Fibroblast of the aortic adventitia (primary cell): ENCODE results near the gene CCDC12. TPM values are rescaled to one million over a fixed set of nuclear protein-coding genes. Genes with fewer than 3 reads are reported as not detected.

Source experiments
- DNase-seq: peaks from one replicate; pipeline ENCODE4 v3.0.0-alpha.2; 2010; ENCODE audit warnings: low read depth
- H3K4me3 ChIP-seq: 2 replicates; pipeline ENCODE4 v1.5.1; 2011; ENCODE audit warnings: low read depth, mild to moderate bottlenecking, control low read depth, low read length, moderate library complexity
- total RNA-seq: library from RNA; depleted of rRNA; stranded (reverse); fragments of >200 nt; gene quantifications from 2 replicates; pipeline ENCODE4 v1.2.3, GENCODE V29; 2012; ENCODE audit warnings: low replicate concordance
- TF ChIP-seq, protein P1 (sequence below): IDR thresholded peaks from 2 replicates; pipeline ENCODE4 v1.5.1; 2011; ENCODE audit warnings: mild to moderate bottlenecking, low read length, control low read depth, inconsistent platforms; ENCODE audit not compliant: insufficient read depth

CCDC12 gene
- total RNA-seq, 1 donor, result 21.6 TPM

DNA sequence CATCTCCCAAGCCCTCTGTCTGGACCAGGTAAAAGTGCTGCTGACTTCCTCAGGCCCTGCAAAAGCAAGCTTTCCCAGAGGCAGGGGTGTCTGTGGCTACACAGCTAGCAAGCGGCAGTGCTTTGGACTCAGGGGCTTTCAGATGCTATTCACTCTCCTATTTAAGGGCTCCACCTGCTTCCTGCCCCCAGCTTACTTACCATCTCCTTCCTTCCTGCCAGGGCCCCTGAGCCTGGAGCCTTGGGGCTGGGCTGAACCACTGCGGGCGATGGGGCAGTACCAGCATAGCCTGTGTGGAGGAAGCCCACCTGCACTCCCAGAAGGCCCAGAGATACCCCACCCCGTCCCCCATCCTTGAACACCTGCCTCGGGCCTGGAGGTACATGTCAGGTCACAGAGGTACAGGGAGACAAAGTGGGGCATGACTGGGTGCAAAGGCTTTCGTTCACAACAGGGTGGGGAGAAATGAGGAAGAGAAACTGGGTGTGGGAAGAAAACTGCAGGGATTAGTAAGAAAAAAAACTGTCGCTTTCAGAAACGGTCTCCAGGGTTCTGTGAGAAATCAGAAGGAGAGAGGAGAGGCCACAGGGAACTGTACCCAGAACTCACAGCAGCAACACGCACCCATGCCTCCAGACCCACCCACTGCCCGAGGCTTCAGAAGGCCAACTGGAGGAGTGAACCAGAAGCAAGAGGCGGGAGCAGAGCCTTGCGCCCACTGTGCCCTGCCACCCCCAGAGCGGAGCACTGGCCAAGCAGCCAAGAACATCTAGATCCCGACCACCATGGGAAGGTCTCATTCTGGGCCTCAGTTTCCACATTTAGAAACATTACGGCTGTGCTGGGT is 49.5 kb downstream of the CCDC12 start:
- TF ChIP-seq, protein P1, sequence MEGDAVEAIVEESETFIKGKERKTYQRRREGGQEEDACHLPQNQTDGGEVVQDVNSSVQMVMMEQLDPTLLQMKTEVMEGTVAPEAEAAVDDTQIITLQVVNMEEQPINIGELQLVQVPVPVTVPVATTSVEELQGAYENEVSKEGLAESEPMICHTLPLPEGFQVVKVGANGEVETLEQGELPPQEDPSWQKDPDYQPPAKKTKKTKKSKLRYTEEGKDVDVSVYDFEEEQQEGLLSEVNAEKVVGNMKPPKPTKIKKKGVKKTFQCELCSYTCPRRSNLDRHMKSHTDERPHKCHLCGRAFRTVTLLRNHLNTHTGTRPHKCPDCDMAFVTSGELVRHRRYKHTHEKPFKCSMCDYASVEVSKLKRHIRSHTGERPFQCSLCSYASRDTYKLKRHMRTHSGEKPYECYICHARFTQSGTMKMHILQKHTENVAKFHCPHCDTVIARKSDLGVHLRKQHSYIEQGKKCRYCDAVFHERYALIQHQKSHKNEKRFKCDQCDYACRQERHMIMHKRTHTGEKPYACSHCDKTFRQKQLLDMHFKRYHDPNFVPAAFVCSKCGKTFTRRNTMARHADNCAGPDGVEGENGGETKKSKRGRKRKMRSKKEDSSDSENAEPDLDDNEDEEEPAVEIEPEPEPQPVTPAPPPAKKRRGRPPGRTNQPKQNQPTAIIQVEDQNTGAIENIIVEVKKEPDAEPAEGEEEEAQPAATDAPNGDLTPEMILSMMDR, result no peak
- no peak for DNase-seq
- H3K4me3 ChIP-seq, result no peak overlapping the region

DNA sequence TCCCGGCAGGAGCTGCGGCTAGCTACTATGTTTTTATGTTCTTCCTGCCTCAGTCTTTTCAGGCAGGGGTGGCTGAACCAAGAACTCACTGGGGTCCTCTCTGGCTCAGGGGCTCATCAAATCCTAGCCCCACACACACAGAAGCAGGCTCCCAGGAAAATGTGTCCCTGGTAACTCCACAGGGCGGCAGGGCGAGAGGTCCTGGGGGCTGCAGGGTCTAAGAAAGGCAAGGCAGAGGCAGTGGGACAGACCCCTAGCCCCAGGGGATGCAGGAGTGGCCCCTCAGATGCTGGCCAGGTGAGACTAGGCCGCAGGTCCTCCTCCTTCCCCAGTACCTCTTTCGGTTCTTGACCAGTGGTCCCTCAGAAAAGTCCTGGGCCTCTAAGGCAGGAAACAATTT is 50.1 kb downstream of the CCDC12 start:
- DNase-seq, result no peak
- TF ChIP-seq, protein P1, result no peak
- no peak overlapping the region for H3K4me3 ChIP-seq

DNA sequence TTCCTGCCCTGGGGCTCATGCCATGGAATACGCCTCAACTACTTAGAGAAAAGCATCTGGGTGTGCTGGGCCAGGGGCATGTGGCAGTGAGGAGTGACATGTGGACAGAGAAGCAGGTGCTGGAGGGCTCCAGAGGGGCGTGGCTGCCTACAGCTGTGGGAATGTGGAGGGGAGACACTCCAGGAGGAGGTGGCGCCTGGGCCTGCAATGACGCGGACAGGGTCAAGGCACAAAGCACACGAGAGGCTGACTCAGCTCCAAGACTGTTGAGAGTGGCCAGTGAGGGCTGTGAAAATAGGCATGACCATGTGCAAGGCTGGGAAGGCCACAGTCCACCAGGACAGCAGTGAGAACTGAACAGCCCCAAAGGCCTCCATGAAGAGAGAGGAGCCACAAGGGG is 50.5 kb downstream of the CCDC12 start:
- TF ChIP-seq, protein P1, result no peak
- no peak overlapping the region for H3K4me3 ChIP-seq
- peak; percentile 55 for DNase-seq

DNA sequence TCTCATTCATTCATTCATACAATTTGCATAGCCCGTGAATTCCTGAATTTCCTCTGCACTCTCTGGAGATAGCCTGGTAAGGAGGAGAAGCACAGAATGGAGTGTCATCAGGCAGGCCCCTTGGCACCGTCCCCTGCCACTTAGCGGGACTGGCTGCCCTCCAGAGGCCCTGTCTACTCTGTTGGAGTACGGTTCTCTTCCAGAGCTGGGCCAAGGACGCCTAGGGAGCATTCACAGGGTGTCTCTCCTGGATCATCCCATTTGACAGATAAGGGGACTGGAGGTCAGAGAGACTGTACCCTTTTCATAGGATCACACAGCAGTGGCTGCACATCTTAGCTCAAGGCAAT is 51.0 kb downstream of the CCDC12 start:
- H3K4me3 ChIP-seq, result no peak overlapping the region
- TF ChIP-seq, protein P1, result no peak
- no peak for DNase-seq

DNA sequence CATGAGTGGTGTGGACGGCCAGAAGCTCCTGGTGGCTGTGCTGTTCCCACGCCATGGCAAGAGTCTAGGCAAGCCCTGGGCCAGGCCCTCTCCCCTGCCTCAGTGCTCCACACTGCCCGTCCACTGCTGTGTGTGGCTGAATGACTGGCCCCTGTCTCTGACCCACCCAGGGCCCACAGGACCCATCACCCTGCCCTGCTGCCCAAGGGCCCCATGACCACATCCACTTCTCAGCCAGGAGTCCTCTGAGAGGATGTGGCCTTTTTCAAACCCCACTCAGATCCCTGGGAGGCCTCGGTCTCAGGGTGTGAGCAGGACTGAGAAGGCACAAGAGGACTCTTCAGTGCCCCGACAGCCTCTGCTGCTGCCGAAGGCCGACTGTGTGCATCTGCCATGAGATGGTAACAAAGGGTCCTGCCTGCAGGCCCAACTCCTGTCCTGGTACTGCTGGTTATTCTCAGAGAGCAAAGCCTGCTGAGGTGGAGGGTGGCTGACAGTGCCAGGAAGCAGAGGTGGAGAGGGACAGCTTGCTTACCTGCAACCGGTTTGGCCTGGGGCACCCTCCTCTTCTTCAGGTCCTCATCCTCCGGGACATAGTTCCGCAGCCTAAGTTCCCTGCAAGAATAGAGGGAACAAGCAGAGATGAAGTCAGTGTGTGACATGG is 51.5 kb downstream of the CCDC12 start:
- no peak for DNase-seq
- TF ChIP-seq, protein P1, result no peak
- H3K4me3 ChIP-seq, result no peak overlapping the region

DNA sequence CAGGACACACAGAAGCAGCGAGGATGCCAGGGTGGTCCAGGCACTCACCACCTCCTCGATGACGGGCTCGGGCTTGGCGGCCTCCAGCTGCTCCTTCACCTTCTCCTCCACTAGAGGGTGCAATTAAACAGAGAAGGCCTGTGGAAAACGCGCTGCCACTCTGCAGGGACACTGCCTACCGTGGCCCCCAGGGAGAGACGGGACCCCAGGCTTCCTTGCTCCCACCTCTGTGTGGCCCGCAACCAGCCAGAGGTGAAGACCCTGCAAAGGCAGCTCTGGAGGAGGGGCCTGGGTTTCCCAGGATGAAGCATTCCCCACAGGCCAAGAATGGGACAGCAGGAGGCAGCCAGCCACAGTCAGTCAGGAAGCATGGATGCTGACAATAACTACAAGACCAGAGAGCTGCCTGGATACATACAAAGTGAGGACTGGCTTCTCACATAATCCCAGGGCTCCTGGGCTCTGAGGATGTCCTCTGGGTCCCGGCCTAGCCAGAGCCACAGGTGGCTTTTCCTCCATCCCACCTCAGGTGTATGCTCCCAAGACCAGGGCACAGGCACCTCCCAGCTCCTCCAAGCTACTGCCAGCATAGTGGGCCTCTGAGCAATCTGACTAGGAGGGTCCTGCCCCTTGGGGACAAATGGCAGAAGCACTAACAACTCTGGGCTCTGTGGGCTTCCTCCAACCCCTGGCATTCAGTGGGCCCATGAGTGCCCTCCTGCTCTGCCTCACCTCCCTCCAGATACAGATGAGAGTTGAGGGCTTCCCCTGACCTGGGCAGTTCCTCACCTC is 52.8 kb downstream of the CCDC12 start:
- TF ChIP-seq, protein P1, result peak; percentile 67
- peak; percentile 34 for DNase-seq
- no peak overlapping the region for H3K4me3 ChIP-seq
